NCI-H524 (cell line): Measurements from ENCODE around the gene NXPE3.
"Not testable (repeated sequence)": the region's sequence is repeated elsewhere in the genome, so short reads cannot be mapped to it uniquely, and the experiment has no call there.

Experiments used
- DNase-seq, 2 experiments: peaks; one replicate each; lab custom pipeline; 2025; lab: John Stamatoyannopoulos, UW

The NXPE3 gene

DNA sequence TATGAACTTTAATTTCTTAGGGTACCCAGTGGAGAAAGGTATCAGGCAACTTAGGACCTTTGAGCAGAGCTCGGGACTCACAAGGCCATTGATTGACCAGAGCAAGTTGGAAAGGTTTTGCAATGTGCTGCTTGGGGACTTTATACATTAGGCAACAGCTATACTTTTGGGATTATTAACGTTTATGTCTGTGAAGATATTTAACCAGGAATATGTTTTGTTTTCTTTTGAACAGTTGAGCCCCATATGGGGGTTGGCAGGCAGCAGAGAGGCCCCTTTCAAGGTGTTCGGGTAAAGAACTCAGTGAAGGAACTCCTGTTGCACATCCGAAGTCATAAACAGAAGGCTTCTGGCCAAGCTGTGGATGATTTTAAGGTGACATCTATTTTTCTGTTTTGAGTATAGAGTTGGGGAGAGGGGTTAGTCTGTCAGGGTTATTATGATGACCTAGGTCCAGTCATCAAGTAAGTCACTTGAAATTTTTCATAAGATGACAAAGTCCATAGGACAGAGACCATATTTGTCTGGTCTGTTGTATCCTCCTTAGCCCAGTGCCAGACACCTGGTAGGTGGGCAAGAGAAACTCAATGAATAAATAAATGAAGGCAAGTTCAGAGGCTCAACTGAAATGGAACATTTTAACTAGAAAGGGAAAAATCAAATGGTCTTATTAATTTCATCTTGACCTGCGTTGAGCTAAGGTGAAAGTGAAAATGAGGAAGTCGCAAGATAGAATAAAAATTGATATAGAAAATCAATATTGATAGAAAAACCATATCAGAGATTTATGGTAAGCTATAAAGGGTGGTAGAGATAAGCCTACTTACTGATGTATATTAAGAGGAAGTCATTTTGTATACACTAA, 73.1 kb downstream of the NXPE3 start:
- DNase-seq: no peak

DNA sequence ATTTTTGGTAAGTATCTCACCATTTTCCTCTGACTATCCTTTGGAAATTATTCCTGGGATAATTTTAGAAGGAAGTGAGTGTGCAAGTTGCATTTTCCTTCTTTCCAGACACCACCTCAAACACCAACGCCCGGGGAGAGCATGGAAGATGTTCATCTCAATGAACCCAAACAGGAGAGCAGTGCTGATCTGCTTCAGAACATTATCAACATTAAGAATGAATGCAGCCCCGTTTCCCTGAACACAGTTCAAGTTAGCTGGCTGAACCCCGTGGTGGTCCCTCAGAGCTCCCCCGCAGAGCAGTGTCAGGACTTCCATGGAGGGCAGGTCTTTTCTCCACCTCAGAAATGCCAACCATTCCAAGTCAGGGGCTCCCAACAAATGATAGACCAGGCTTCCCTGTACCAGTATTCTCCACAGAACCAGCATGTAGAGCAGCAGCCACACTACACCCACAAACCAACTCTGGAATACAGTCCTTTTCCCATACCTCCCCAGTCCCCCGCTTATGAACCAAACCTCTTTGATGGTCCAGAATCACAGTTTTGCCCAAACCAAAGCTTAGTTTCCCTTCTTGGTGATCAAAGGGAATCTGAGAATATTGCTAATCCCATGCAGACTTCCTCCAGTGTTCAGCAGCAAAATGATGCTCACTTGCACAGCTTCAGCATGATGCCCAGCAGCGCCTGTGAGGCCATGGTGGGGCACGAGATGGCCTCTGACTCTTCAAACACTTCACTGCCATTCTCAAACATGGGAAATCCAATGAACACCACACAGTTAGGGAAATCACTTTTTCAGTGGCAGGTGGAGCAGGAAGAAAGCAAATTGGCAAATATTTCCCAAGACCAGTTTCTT, 74.2 kb downstream of the NXPE3 start:
- DNase-seq: no peak

DNA sequence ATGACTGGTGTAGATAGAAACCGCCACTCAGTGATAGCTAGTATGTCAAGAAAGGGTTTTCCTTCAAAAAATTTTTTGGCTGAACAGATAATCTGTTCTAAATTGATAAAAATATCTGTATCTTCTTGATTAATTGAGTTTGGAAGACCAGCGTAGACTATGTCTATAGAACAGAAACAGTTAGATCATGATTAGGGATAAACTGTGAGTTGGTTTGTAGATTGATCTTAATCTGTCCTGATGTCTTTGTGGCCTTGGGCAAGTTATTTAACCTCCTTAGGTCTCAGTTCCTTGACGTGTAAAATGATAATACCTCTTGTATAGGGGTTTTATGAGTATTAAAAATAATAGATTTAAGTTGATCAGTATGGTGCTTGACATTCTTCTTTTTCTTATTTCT, 75.0 kb downstream of the NXPE3 start:
- no peak for DNase-seq

DNA sequence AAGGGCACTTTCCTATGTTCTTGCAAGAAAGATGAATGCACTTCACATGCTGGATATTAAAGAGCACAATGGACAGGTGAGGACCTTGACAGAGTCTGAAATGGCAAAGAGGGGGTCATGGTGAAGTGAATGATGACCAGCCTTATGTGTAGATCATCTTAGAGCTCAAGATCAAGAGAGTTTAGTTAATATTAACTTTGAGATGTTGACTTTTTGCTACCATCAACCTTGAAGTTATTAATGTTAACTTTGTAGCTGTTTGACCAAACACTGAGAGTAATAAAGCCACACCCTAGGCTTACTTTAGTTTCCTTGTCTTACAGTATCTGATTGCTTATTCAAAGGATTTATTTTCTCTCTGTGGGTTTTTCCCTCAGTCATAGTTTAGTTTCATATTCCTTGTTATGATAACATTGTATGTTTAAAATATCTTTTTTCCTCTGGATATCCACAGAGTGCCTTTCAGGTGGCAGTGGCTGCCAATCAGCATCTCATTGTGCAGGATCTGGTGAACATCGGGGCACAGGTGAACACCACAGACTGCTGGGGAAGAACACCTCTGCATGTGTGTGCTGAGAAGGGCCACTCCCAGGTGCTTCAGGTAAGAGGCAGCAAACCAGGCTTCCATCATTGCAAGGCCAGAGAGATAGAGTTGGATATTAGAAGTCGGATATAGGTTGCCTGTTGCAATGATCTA, 75.7 kb downstream of the NXPE3 start:
- DNase-seq: no peak

DNA sequence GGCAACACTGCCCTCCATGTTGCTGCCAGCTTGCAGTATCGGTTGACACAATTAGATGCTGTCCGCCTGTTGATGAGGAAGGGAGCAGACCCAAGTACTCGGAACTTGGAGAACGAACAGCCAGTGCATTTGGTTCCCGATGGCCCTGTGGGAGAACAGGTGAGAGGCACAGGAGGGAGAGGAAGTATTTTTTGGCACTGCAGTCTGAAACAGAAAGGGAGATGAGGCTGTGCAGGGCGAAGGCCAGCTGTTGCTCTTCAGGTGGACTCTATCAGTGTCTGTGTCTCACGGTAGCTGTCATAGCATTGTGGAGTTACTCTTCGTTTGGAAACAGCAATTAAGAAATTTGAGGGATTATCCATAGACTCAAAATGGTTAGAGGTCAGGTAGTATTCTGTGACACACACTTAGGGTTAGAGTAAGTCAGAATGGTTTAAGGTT, 78.3 kb downstream of the NXPE3 start:
- no peak for DNase-seq

DNA sequence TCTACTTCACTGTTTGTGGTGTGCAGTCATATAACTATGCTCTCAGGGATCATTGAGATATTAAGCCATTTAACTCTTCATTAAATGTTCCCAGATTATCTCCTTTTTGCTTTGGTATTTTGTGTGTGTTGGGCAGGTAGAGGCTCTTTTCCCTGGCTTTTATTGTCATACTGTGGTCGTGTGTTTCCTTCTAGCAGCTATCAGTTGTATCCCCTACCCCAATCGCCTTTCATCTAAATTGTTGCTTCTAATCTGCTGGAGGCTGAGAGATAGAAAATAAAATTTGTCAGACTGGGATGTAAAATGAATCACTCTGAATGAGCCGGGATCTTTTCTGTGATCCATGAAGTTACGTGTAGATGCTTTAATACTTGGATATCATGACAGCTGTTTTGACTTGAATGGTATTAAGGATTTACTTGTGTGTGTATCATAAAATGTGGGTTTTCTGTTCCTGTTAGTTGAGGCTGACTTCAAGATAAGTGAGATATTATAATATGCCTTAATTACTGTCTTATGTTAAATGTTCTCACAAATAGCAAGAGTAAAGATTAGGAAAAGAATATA, 79.5 kb downstream of the NXPE3 start:
- no peak for DNase-seq

DNA sequence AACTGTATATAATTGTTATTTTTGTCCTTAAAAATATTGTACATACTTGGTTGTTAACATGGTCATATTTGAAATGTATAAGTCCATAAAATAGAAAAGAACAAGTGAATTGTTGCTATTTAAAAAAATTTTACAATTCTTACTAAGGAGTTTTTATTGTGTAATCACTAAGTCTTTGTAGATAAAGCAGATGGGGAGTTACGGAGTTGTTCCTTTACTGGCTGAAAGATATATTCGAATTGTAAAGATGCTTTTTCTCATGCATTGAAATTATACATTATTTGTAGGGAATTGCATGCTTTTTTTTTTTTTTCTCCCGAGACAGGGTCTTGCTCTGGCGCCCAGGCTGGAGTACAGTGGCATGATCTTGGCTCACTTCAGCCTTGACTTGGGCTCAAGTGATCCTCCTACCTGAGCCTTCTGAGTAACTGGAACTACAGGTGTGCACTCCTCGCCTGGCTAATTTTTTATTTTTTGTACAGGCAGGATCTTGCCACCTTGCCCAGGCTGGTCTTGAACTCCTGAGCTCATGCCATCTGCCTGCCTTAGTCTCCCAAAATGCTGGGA, 81.0 kb downstream of the NXPE3 start:
- DNase-seq: no peak

DNA sequence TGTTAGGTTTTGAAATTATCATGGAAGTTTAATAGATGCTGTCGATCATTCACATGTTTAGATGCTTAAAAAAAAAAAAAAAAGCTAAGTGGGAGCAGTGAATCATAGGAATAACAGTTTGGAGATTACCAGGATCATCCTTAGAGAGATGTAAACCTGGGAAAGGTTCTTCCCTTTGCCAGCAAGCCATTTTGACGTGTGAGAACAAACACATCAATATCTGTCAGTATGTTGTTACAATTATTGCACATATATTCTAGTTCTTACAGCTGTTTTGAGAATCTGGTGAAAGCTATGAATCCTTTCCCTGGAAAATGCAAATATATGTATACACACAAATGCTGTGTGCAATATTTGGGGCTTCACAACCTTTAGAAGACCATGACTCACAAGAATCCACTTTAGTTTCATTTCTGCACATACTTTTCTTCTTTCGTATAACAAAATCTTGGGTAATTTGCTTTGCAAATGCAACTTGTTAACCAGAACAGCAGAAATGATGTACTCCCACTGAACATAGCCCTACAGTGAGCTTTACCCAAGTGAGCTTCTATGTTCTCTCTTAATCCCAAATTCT, 82.3 kb downstream of the NXPE3 start:
- DNase-seq: no peak

DNA sequence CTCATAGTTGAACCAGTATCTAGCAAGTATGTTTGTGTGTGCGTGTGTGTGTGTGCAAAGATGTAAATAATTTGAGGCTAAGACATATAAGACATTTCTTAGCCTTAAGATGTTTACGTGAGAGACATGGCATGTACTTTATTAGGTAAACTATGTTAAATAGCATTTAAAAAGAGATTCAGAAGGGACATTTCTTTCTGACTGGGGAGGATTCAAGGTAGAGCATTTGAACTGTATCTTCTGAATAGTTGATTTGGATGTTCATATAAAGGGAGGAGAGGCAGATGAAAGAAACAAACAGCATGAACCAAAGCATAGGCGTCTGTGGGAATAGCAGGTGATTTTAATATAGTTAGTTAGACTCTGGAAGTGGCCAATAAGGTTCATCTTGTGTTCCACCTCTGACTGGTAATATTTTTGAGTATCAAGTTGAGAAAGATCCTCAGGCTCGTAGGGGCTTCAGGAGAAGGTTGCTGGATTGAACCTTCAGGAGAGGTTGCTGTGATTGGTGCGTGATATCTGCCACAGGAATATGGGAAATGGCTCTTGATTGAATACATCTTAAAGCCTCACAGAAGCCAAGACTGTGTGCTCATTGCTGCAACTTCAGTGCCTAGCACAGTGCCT, 82.9 kb downstream of the NXPE3 start:
- no peak for DNase-seq

DNA sequence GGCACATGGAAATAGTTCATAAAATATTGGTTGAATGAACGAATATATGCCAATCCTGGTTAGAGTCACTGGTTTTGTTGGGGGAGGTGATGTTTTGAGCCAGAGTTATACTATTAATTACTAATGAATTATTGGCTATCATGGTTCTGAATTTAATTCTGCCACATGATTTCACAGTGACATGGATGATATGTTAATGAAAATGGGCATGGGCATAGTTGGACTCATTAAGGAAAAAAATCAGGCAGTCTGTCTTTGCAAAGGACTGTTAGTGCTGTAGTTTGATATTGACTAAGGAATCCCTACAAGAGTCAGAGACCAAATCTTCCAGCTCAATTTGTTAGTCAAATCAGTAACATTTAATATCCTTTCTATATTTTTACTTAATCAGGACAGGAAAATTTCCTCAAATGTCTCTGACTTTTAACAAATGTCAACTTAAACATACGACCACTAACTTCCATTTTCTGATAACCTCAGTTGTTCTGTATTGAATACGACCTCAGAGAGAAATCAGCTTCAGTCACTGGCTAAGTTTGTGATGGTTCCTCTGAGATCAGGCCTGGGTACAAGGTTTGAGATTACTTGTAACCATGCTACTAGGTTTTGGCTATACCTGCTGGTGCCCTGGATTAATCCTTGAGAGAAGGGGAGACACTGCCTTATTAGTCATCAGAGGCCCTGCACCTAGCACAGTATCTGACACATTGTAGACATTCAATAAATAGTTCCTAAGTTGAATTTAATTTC, 83.6 kb downstream of the NXPE3 start:
- no peak for DNase-seq

DNA sequence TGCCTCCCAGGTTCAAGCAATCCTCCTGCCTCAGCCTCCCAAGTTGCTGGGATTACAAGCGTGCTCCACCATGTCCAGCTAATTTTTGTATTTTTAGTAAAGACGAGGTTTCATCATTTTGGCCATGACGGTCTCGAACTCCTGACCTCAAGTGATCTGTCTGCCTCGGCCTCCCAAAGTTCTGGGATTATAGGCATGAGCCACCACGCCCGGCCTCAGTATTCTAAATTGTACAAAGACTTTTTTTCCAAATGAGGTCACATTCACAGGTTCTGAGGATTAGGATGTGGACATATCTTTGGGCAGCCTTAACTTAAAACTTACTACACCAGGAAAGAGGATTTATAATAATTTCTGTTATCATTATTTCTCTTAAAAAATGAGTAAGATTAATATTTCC, 85.9 kb downstream of the NXPE3 start:
- DNase-seq: not testable (repeated sequence)

DNA sequence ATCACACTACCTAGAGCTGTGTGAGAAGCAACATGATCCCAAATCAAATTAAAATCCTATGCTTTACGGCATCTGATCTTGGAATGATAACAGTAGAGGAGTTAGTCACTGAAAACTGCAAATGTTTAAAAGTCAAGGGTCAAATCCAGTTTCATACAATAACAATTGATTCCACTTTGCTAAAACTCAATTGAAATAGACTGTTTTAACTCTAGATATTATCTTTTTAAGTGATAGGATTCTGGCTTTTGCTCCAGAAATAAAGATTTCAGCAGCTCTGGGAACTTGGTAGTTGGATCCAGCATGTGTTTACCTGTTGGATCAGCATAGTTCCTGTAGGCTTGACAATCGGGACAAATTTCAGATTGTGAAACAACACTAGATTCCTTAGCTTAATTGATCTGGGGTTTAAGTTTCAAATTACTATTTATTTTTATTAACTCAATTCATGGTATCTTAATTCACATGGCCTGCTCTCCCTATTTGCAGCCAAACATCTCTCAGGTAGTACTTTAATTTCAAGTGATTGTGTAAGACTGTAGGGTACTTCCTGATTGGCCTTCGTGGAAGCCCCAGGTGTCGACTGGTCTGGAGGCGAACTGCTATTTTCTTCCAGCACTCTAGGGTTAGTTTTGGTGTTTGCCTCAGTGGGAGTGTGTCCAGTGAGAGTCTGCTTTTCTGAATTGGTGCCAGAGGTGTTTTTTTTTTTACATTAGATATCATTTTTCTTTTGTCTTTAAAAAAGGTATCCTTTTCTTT, 86.9 kb downstream of the NXPE3 start:
- no peak for DNase-seq

DNA sequence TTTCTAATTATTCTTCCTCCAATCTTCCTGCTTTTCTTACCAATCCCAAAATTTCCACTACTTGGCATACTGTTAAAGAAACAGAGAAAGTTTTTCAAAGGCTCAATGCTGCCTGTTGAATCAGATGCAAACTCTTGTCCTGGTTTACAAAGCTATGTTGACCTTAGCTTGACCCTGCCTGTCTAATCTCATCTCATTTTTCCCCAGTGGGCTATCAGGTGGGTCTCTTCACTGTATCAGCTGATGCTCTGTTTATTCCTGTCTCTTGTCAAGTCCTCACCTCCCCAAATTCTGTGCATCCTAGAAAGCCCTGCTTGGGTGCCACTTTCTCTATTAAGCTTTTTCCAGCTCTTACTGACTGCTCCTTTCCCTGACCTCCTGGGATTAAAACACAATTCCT, 88.5 kb downstream of the NXPE3 start:
- DNase-seq: no peak

DNA sequence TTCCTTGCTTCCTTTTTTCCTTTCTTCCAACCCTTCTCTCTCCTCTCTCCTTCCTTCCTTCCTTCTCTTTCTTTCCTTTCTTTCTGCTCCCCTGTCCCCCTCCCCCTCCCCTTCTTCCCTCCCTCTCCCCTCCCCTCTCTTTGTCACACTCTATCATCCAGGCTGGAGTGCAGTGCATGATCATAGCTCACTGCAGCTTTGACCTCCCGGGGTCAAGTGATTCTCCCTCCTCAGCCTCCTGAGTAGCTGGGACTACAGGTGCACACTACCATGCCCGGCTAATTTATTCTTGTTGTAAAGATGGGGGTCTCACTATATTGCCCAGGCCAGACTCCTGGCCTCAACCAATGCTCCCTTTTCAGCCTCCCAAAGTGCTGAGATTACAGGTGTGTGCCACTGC, 89.0 kb downstream of the NXPE3 start:
- no peak for DNase-seq

DNA sequence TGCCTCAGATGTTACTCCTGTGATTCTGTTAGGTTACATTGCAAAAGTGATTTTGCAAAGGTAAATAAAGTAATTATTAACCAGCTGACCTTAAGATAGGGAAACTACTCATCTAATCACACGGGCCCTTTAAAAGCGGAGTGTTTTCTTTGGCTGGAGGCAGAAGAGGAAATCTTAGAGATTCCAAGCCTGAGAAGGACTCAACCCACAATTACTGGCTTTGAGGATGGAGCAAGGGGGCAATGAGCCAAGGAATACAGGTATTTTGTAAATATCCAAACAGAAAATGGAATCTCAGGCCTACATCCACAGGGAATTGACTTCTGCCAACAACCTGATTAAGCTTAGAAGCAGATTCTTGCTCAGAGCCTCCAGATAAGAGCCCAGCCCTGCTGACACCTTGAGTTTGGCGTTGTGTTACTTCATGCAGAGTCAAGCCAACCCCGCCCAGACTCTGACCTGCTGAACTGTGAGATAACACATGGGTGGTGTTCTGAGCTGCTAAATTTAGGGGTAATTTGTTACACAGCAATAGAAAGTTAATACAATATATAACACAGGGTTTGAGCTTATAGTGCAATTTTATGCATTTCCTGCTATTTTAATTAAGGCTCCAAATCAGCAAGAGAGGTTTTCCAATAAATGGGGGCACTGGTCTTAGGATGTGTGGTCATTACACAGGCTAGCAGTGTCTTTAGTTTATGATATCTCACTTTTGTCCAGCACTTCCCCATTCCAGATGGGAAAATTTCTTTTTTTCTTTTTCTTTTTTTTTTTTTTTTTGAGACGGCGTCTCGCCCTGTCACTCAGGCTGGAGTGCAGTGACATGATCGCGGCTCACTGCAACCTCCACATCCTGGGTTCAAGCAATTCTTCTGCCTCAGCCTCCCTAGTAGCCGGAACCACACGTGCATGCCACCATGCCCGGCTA, 89.8 kb downstream of the NXPE3 start:
- no peak for DNase-seq

DNA sequence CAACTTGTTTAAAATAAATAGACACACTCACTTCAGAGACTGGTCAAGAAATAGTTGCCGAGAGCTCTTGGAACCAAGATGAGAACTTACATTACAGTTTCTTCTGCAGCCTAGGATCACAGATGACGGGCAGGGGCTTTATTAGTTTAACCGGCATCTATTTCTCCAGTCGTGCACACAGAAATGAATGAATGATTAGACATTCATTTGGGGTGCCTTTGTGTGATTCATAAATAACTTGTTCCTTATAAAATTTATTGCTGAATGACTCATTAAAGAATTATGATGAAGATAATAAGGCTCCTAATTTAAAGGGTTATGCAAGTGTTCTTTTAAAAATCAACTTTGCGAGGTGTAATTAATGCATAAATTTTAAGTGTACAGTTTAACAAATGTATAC, 91.1 kb downstream of the NXPE3 start:
- no peak for DNase-seq

DNA sequence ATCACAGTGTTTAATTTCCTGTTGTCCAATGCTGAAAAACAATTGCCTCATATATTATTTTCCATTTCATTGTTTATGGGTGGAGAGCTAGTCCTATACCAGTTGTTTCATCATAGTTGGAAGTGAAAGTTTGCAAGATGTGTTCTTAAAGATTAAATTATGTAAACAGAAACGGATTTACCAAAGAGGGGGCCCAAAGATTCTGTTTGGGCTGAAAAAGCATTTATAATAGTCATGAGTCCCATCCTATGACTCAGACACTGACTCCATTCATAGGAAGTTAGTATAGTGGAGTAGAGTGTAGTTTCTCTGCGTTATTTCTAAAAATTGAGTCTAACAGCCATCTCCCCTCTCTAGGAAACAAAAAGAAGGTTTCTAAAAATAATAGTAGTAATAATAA, 94.6 kb downstream of the NXPE3 start:
- no peak for DNase-seq

DNA sequence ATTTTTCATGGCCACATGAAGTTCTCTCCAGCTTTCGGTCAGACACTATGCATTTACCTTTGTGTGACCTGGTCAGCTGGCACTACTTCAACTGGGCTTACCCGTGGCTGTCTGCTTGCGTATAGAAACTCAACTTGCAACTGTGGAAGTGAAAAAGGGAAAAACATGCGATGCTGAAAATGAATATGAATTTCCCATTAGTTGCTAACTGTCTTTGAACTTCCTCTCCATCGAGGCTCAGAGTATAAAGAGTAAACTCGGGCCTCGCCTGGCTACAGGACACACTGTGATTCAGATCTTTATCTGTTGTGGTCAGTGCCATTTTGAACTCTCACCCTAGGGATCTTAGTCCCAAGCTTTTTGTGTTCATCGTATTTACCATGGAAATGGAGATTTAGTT, 97.1 kb downstream of the NXPE3 start:
- no peak for DNase-seq
